H9 (cell line): ENCODE results near the gene COIL. TPM values are rescaled to one million over a fixed set of nuclear protein-coding genes. Genes with fewer than 3 reads are reported as not detected.

ENCODE experiments used
- DNase-seq: peaks from one replicate; pipeline ENCODE4 v3.0.0-alpha.2; 2017
- H2AFZ ChIP-seq: one replicate; pipeline ENCODE4 v1.6.1; 2013; ENCODE audit warnings: mild to moderate bottlenecking, low read length, control low read depth, moderate library complexity
- H2AK5ac ChIP-seq: 2 replicates; pipeline ENCODE4 v1.6.1; 2013; ENCODE audit warnings: low read length, control low read depth, mixed read lengths; ENCODE audit not compliant: insufficient read length
- H2BK120ac ChIP-seq: one replicate; pipeline ENCODE4 v1.6.1; 2013; ENCODE audit warnings: low read depth, mild to moderate bottlenecking, low read length, control low read depth, inconsistent platforms; ENCODE audit not compliant: poor library complexity, severe bottlenecking
- H2BK12ac ChIP-seq: 2 replicates; pipeline ENCODE4 v1.6.1; 2013; ENCODE audit warnings: low read length, control low read depth, mixed read lengths, low read depth; ENCODE audit not compliant: insufficient read length
- H2BK15ac ChIP-seq: 2 replicates; pipeline ENCODE4 v1.6.1; 2013; ENCODE audit warnings: low read depth, low read length, control low read depth
- H2BK20ac ChIP-seq: one replicate; pipeline ENCODE4 v1.6.1; 2013; ENCODE audit warnings: low read depth, mild to moderate bottlenecking, low read length, control low read depth, inconsistent platforms; ENCODE audit not compliant: poor library complexity, severe bottlenecking
- H2BK5ac ChIP-seq: 2 replicates; pipeline ENCODE4 v1.6.1; 2013; ENCODE audit warnings: low read length, control low read depth, mixed read lengths; ENCODE audit not compliant: insufficient read length
- H3K14ac ChIP-seq: 2 replicates; pipeline ENCODE4 v1.6.1; 2013; ENCODE audit warnings: low read length, control low read depth; ENCODE audit not compliant: insufficient read depth
- H3K18ac ChIP-seq: 2 replicates; pipeline ENCODE4 v1.6.1; 2013; ENCODE audit warnings: low read depth, mild to moderate bottlenecking, mixed read lengths, low read length, control low read depth; ENCODE audit not compliant: insufficient read length
- H3K23ac ChIP-seq: 2 replicates; pipeline ENCODE4 v1.6.1; 2013; ENCODE audit warnings: low read length, control low read depth, mixed read lengths, low read depth; ENCODE audit not compliant: insufficient read length
- H3K23me2 ChIP-seq: 2 replicates; pipeline ENCODE4 v1.6.1; 2013; ENCODE audit warnings: low read depth, mild to moderate bottlenecking, mixed read lengths, low read length, control low read depth; ENCODE audit not compliant: insufficient read length, poor library complexity, severe bottlenecking
- H3K27ac ChIP-seq: 2 replicates; pipeline ENCODE4 v1.5.1; 2013; ENCODE audit warnings: low read length, control low read depth, mixed read lengths, low read depth; ENCODE audit not compliant: insufficient read length
- H3K27me3 ChIP-seq: 2 replicates; pipeline ENCODE4 v1.6.1; 2013; ENCODE audit warnings: low read length, control low read depth, inconsistent platforms; ENCODE audit not compliant: insufficient read depth
- H3K4ac ChIP-seq: 2 replicates; pipeline ENCODE4 v1.6.1; 2013; ENCODE audit warnings: low read depth, mild to moderate bottlenecking, control low read depth, inconsistent platforms, low read length, moderate library complexity
- H3K4me1 ChIP-seq: 2 replicates; pipeline ENCODE4 v1.6.1; 2013; ENCODE audit warnings: low read length, control low read depth, inconsistent platforms; ENCODE audit not compliant: insufficient read depth
- H3K4me2 ChIP-seq: 2 replicates; pipeline ENCODE4 v1.6.1; 2013; ENCODE audit warnings: low read length, control low read depth, mixed read lengths; ENCODE audit not compliant: insufficient read length, insufficient read depth
- H3K56ac ChIP-seq: 2 replicates; pipeline ENCODE4 v1.6.1; 2013; ENCODE audit warnings: low read depth, mild to moderate bottlenecking, mixed read lengths, low read length, control low read depth; ENCODE audit not compliant: insufficient read length
- H3K79me1 ChIP-seq: 2 replicates; pipeline ENCODE4 v1.6.1; 2013; ENCODE audit warnings: low read depth, mild to moderate bottlenecking, moderate library complexity, low read length, control low read depth, inconsistent platforms; ENCODE audit not compliant: insufficient read depth, poor library complexity, severe bottlenecking
- H3K79me2 ChIP-seq: 2 replicates; pipeline ENCODE4 v1.6.1; 2013; ENCODE audit warnings: low read length, control low read depth, inconsistent platforms; ENCODE audit not compliant: insufficient read depth
- H3K9ac ChIP-seq: 2 replicates; pipeline ENCODE4 v1.6.1; 2013; ENCODE audit warnings: low read length, control low read depth, mixed read lengths; ENCODE audit not compliant: insufficient read length; ENCODE audit errors: extremely low read depth
- H3K9me3 ChIP-seq: one replicate; pipeline ENCODE4 v1.6.1; 2013; ENCODE audit warnings: low read depth, low read length, inconsistent platforms; ENCODE audit not compliant: control insufficient read depth
- H3T11ph ChIP-seq: one replicate; pipeline ENCODE4 v1.6.1; 2013; ENCODE audit warnings: mild to moderate bottlenecking, low read length, control low read depth, inconsistent platforms
- H4K20me1 ChIP-seq: one replicate; pipeline ENCODE4 v1.6.1; 2013; ENCODE audit not compliant: control insufficient read depth, insufficient read length, insufficient read depth
- H4K5ac ChIP-seq: 2 replicates; pipeline ENCODE4 v1.6.1; 2013; ENCODE audit warnings: low read depth, mild to moderate bottlenecking, mixed read lengths, low read length, control low read depth; ENCODE audit not compliant: insufficient read length
- H4K8ac ChIP-seq: replicated peaks from 2 replicates; pipeline ENCODE4 v1.6.1; 2013; ENCODE audit warnings: low read length, control low read depth, mixed read lengths, low read depth; ENCODE audit not compliant: insufficient read length
- H4K91ac ChIP-seq: 2 replicates; pipeline ENCODE4 v1.6.1; 2013; ENCODE audit warnings: low read depth, mild to moderate bottlenecking, moderate library complexity, mixed read lengths, low read length, control low read depth; ENCODE audit not compliant: insufficient read length
- H3K27ac Mint-ChIP-seq, 3 experiments: 2 replicates in 2 of 3; 3 replicates in 1 of 3; pipeline ENCODE4 v1.8.0; 2020 to 2021; ENCODE audit warnings: mixed read lengths in 3 of 3, mild to moderate bottlenecking in 1 of 3, moderate library complexity in 1 of 3
- H3K27me3 Mint-ChIP-seq: 2 replicates; pipeline ENCODE4 v1.8.0; 2021; ENCODE audit warnings: low read depth, mild to moderate bottlenecking, moderate library complexity, mixed read lengths
- H3K36me3 Mint-ChIP-seq, 3 experiments: 2 replicates in 2 of 3; 3 replicates in 1 of 3; pipeline ENCODE4 v1.8.0; 2020 to 2021; ENCODE audit warnings: low read depth in 3 of 3, mixed read lengths in 3 of 3; ENCODE audit not compliant: insufficient read depth in 1 of 3
- H3K4me1 Mint-ChIP-seq, 2 experiments: 2 replicates each; pipeline ENCODE4 v1.8.0; 2020; ENCODE audit warnings: mixed read lengths in 2 of 2
- H3K4me3 Mint-ChIP-seq, 2 experiments: 2 replicates in 1 of 2; 3 replicates in 1 of 2; pipeline ENCODE4 v1.8.0; 2020 to 2021; ENCODE audit warnings: mild to moderate bottlenecking in 2 of 2, mixed read lengths in 2 of 2, moderate library complexity in 1 of 2
- H3K9me3 Mint-ChIP-seq, 2 experiments: 2 replicates in 1 of 2; 3 replicates in 1 of 2; pipeline ENCODE4 v1.8.0; 2020; ENCODE audit warnings: mild to moderate bottlenecking in 2 of 2, mixed read lengths in 2 of 2, moderate library complexity in 1 of 2
- CTCF ChIP-seq: fragments of 200-600 bp; sonication (generic); conservative IDR thresholded peaks from 3 replicates; pipeline ENCODE4 v1.8.0; 2021; ENCODE audit warnings: antibody characterized with exemption, mild to moderate bottlenecking
- WGBS: extraction: QIAGEN DNeasy Blood & Tissue Kit; methylation state at CpG from one replicate; pipeline ENCODE4 v1.1.7; 2013; ENCODE audit warnings: missing lambda C conversion rate, low lambda C conversion rate, mixed read lengths; ENCODE audit not compliant: insufficient read length; ENCODE audit errors: extremely low coverage; 5-methylcytosine and 5-hydroxymethylcytosine counted together
- total RNA-seq: library from RNA; stranded (reverse); gene quantifications from 2 replicates; pipeline ENCODE4 v1.2.1, GENCODE V29; 2021

The COIL gene
- total RNA-seq, 1 experiment from 2014 or later = 21.5 TPM

DNA sequence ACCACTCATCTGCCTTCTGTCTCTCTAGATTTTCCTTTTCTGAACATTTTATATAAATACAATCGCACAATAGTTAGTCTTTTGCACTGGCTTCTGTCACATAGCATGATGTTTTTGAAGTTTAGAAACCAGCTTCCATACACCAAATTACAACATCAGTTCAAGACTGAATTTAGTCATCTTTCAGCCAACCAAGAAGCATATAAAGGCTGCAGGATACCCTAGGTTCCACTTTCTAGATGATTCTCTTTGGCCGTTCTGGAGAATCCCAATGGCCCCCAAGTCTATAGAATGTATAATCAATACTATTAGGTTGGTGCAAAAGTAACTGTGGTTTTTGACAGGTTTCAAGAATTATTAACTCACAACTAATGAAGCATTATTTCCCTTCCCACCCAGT lies 36.5 kb upstream of the COIL start:
- WGBS = no CpG with 5 or more reads among the region's 2 CpGs
- Histone ChIP-seq H4K91ac (no peak overlapping the region), H3K4me1 (no peaks in the 10 kb centered on the region), H4K8ac (no peak overlapping the region), H3K4ac (no peak overlapping the region), H3K4me2 (no peak overlapping the region), H3K27me3 (no peaks in the 10 kb centered on the region), H3K23ac (no peak overlapping the region), H2AK5ac (no peak overlapping the region), H3K9me3 (no peaks in the 10 kb centered on the region), H2AFZ (no peak overlapping the region), H3K9ac (no peak overlapping the region), H2BK12ac (no peak overlapping the region), H2BK120ac (no peak overlapping the region), H3T11ph (no peak overlapping the region), H2BK15ac (no peak overlapping the region), H3K18ac (no peak overlapping the region), H3K79me1 (no peaks in the 10 kb centered on the region), H3K56ac (no peak overlapping the region), H3K27ac (no peak overlapping the region), H2BK5ac (no peak overlapping the region), H3K23me2 (no peaks in the 10 kb centered on the region), H4K20me1 (no peaks in the 10 kb centered on the region), H2BK20ac (no peak overlapping the region), H3K79me2 (no peaks in the 10 kb centered on the region), H3K14ac (no peak overlapping the region), H4K5ac (no peak overlapping the region)
- DNase-seq = no peak
- Mint-ChIP-seq H3K36me3 (peaks cover 8 to 25% (median 15%) of the 10 kb centered on the region in 3 experiments; a peak in 5 of 7 replicates), H3K27ac (no peak overlapping the region), H3K9me3 (no peaks in the 10 kb centered on the region), H3K4me3 (no peak overlapping the region), H3K27me3 (no peaks in the 10 kb centered on the region; the same call in 1 of the 2 replicates), H3K4me1 (peaks cover 0 to 2% of the 10 kb centered on the region in 2 experiments; a peak in 1 of 4 replicates)
- TF ChIP-seq CTCF = no peak
